ENCODE results near the gene TRIM74. TPM values are rescaled to one million over a fixed set of nuclear protein-coding genes. Genes with fewer than 3 reads are reported as not detected.
"Not testable (repeated sequence)": the region's sequence is repeated elsewhere in the genome, so short reads cannot be mapped to it uniquely, and the experiment has no call there.

TRIM74 gene
- total RNA-seq = 1 to 10 TPM in 1 of 2 donors, under 1 TPM in 1; 0.89 to 1.5 TPM

DNA sequence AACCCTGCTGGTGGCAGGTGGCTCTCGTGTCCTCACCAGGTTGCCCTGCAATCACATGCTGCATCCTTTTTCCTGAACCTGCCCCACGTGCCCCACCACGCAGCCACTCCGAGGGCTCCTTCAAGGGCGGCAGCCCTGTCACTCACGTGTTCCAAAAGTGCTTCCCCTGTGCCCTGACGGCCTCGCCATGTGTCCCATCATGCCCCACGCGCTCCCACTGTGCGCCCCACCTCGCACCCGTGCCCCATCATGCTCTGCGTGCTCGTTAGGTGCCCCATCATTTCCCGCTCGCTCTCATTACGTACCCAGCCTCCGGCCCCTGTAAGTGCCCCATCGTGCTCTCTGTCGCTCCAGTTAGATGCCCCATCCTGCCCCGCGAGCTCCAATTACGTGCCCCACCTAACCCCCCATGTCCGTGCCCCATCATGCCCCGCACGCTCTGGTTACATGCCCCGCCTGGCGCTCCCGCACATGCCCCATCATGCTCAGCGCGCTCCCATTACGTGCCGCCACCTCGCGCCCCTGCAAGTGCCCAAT is at the start of gene TRIM74:
Gene TRIM74 (minus strand): TSS at position 487 of the 537 bp plus-strand sequence. CDS start 3,309 bp downstream, outside the sequence.
- H3K4me3 Mint-ChIP-seq; H3K4me1 Mint-ChIP-seq; H3K27me3 Mint-ChIP-seq; H3K27ac Mint-ChIP-seq; H3K9me3 Mint-ChIP-seq; ATAC-seq (replicated peaks); H3K36me3 Mint-ChIP-seq (ENCODE audit: low read depth): not testable (repeated sequence)

- H3K27me3 Mint-ChIP-seq; ATAC-seq (replicated peaks); H3K4me1 Mint-ChIP-seq; H3K27ac Mint-ChIP-seq; H3K9me3 Mint-ChIP-seq; H3K4me3 Mint-ChIP-seq: not testable (repeated sequence)
- peaks cover 13% of the 10 kb centered on the region for H3K36me3 Mint-ChIP-seq (ENCODE audit: low read depth)
Measured at GRCh38 chr7:73006491-73006890, 37.2 kb upstream of the TRIM74 start.

DNA sequence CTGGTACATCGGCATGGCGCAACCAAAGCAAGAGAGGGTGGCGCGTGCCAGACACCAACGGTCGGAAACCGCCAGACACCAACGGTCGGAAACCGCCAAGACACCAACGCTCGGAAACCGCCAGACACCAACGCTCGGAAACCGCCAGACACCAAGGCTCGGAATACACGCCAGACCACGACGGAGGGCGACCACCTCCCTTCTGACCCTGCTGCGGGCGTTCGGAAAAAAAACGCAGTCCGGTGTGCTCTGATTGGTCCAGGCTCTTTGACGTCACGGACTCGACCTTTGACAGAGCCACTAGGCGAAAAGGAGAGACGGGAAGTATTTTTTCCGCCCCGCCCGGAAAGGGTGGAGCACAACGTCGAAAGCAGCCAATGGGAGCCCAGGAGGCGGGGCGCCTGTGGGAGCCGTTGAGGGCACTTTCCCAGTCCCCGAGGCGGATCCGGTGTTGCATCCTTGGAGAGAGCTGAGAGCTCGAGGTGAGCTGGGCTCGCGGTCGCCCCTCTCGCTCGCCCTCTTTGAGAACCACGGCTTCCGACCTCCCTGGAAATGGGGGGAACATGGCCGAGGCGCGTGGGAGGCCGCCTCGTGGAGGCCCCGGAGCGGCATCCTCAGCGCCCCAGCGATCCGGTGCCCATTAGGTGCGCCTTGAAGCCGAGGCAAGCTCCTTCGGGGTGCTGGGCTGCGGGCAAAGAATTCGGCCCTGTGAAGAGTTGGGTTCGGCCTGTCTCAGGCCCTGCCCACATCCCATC is 36.6 kb upstream of the TRIM74 start:
- peak; percentile 89 for ATAC-seq (replicated peaks)
- Mint-ChIP-seq H3K36me3 (ENCODE audit: low read depth) (peaks cover 13% of the 10 kb centered on the region), H3K27ac (peak overlapping the region; percentile 96), H3K4me3 (peak overlapping the region; percentile 86)
- not testable (repeated sequence) for H3K9me3 Mint-ChIP-seq, H3K27me3 Mint-ChIP-seq, H3K4me1 Mint-ChIP-seq

GRCh38 chr7:73005356-73005692 is 36.1 kb upstream of the TRIM74 start:
- Mint-ChIP-seq H3K4me3 (peak overlapping the region; percentile 86), H3K27ac (peak overlapping the region; percentile 96), H3K36me3 (ENCODE audit: low read depth) (peaks cover 13% of the 10 kb centered on the region)
- H3K9me3 Mint-ChIP-seq, H3K27me3 Mint-ChIP-seq, H3K4me1 Mint-ChIP-seq: not testable (repeated sequence)
- peak; percentile 89 for ATAC-seq (replicated peaks)

- H3K4me3 Mint-ChIP-seq; H3K4me1 Mint-ChIP-seq; H3K27ac Mint-ChIP-seq; H3K9me3 Mint-ChIP-seq; H3K27me3 Mint-ChIP-seq; H3K36me3 Mint-ChIP-seq (ENCODE audit: low read depth); ATAC-seq (replicated peaks): not testable (repeated sequence)
Measured at GRCh38 chr7:72997887-72998468, 28.7 kb upstream of the TRIM74 start.

DNA sequence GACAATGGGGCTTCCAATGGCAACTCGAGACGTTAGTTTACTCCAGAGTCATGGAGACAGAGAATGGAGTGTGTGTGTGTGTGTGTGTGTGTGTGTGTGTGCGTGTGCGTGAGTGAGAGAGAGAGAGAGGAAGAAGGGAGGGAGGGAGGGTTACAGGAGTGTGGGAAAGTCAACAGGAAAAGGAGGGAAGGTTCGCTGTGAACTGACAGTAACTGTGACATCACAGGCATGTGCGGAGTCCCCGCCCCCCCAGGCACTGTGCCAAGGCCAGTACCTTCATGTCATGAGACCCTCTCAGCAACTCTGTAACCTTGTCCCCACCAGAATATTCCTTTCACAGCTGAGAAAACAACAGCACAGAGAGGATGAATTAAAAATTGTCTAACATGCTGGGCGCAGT is 28.2 kb upstream of the TRIM74 start:
- H3K27me3 Mint-ChIP-seq; H3K4me3 Mint-ChIP-seq; H3K9me3 Mint-ChIP-seq; ATAC-seq (replicated peaks); H3K36me3 Mint-ChIP-seq (ENCODE audit: low read depth); H3K27ac Mint-ChIP-seq; H3K4me1 Mint-ChIP-seq: not testable (repeated sequence)

DNA sequence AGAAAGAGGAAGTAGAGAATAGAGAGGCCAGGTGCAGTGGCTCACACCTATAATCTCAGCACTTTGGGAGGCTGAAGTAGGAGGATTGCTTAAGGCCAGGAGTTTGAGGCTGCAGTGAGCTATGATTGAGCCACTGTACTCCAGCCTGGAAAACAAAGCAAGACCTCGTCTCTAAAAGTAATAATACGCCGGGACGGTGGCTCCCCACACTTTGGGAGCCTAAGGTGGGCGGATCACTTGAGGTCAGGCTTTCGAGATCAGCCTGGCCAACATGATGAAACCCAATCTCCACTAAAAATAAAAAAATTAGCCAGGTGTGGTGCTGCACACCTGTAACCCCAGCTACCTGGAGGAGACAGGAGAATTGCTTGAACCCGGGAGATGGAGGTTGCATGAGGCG is 26.2 kb upstream of the TRIM74 start:
- not testable (repeated sequence) for H3K27me3 Mint-ChIP-seq; H3K4me3 Mint-ChIP-seq; H3K9me3 Mint-ChIP-seq; ATAC-seq (replicated peaks); H3K4me1 Mint-ChIP-seq; H3K27ac Mint-ChIP-seq; H3K36me3 Mint-ChIP-seq (ENCODE audit: low read depth)

DNA sequence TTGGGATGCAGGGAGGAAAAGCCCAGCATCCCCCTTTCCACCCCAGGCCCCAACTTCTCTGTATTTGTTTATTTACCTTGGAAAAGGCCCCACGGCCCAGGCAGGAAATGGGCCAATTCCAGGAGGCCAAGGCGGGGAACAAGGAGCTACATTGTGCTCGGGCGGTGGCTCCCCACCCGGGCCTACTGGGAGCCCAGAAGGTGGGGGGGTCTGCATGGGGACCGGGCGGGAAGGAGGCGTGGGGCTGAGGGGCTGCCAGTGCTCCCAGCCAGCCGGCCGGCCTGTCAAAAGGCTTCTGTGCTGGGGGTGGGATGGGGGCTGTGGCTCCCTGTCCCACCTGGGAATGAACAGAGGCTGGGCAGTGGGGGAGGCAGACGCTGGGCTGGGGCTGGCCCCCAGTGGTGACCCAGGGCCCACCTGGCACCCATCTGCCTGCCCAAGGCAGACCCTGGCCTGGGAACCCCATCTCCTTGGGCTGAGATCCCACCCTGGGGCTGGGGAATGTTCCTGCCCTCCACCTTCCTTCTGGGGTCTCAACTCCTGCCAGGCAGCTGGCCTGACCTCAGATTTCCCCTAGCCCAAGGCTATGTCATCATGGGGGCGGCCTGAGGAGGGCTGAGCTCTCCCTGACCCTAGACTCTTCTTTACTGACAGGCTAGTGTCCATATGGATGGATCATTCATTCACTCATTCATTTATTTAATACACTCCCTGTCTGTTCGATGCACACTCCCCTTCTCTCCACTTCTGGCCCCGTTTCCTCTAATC is 21.1 kb upstream of the TRIM74 start:
- not testable (repeated sequence) for H3K27ac Mint-ChIP-seq; H3K36me3 Mint-ChIP-seq (ENCODE audit: low read depth); ATAC-seq (replicated peaks); H3K27me3 Mint-ChIP-seq; H3K4me1 Mint-ChIP-seq; H3K9me3 Mint-ChIP-seq; H3K4me3 Mint-ChIP-seq

- H3K9me3 Mint-ChIP-seq; ATAC-seq (replicated peaks); H3K36me3 Mint-ChIP-seq (ENCODE audit: low read depth); H3K27me3 Mint-ChIP-seq; H3K27ac Mint-ChIP-seq; H3K4me1 Mint-ChIP-seq; H3K4me3 Mint-ChIP-seq: not testable (repeated sequence)
Measured at GRCh38 chr7:72982084-72982483, 12.8 kb upstream of the TRIM74 start.

DNA sequence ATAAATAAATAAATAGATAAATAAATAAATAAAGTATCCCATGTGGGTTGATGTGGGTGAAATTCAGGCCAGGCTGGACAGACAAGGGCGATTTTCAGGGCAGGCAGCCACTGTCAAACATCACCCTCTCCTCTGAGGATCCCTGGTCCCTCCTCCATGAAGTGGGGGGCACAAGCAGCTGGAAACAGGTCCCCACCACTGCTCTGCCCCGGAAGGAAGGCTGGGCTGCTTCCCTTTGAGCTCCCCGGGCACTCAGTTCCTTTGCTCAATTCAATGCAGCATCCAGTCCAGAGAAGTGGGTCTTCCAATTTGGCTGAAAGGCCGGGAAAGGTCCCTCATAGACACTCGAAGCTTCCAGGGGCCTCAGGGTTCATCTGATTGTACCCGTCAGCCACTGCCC is 11.1 kb upstream of the TRIM74 start:
- H3K36me3 Mint-ChIP-seq (ENCODE audit: low read depth); H3K4me1 Mint-ChIP-seq; H3K9me3 Mint-ChIP-seq; H3K27me3 Mint-ChIP-seq; H3K27ac Mint-ChIP-seq; ATAC-seq (replicated peaks); H3K4me3 Mint-ChIP-seq: not testable (repeated sequence)

GRCh38 chr7:72976434-72976833 is 7.2 kb upstream of the TRIM74 start:
- not testable (repeated sequence) for H3K36me3 Mint-ChIP-seq (ENCODE audit: low read depth); H3K4me3 Mint-ChIP-seq; H3K27ac Mint-ChIP-seq

GRCh38 chr7:72975656-72976286 is 6.5 kb upstream of the TRIM74 start:
- H3K4me1 Mint-ChIP-seq; ATAC-seq (replicated peaks); H3K27me3 Mint-ChIP-seq; H3K4me3 Mint-ChIP-seq; H3K9me3 Mint-ChIP-seq; H3K27ac Mint-ChIP-seq; H3K36me3 Mint-ChIP-seq (ENCODE audit: low read depth): not testable (repeated sequence)

More at GRCh38 chr7:72976434-72976833, 7.2 kb upstream of the TRIM74 start:
- not testable (repeated sequence) for H3K9me3 Mint-ChIP-seq; H3K27me3 Mint-ChIP-seq; ATAC-seq (replicated peaks); H3K4me1 Mint-ChIP-seq

DNA sequence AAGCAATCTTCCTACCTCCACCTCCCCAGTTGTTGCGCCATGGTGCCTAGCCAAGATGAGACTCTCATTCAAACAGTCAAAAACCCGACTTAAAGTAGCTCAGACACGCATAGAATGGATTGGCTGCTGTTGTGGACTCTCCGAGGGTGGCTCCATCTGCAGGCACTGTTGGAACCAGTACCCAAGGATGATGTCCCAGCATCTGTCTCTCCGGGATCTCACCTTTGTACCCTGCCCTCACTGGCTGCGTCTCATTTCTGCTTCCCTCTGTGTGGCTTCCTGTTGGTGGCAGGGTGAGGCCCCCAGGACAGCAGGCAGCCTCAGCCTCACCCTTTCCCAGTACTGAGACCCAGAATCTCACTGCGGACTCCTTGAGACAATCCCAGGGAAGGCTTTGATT is 5.5 kb upstream of the TRIM74 start:
- H3K27ac Mint-ChIP-seq = not testable (repeated sequence)

DNA sequence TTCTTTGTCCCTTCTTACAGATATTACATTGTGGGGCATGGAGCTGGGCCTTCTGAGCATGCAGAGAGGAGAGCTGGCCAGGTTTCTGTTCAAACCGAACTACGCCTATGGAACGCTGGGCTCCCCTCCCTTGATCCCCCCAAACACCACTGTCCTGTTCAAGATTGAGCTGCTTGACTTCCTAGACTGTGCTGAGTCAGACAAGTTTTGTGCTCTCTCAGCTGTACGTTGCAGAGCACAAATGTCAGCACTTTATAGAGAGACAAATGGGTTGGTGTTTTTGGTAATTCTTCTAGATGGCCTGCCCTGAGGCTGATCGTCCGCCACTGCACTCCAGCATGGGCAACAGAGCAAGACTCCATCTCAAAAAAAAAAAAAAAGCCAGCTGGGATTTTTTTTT is 2.2 kb upstream of the TRIM74 start:
- not testable (repeated sequence) for H3K27ac Mint-ChIP-seq; H3K9me3 Mint-ChIP-seq; H3K4me3 Mint-ChIP-seq; H3K36me3 Mint-ChIP-seq (ENCODE audit: low read depth); H3K27me3 Mint-ChIP-seq; ATAC-seq (replicated peaks); H3K4me1 Mint-ChIP-seq

More for the DNA sequence above, 5.5 kb upstream of the TRIM74 start:
- H3K36me3 Mint-ChIP-seq (ENCODE audit: low read depth); ATAC-seq (replicated peaks); H3K4me1 Mint-ChIP-seq; H3K27me3 Mint-ChIP-seq; H3K4me3 Mint-ChIP-seq; H3K9me3 Mint-ChIP-seq: not testable (repeated sequence)

All from activated T-helper 17 cell treated with anti-CD3 and anti-CD28 coated beads, Interleukin-2, amount 50 U/mL, for 72 hours (primary cell).